ENCODE measurements around the gene RBM25. TPM values are rescaled to one million over a fixed set of nuclear protein-coding genes. Genes with fewer than 3 reads are reported as not detected.

Gene RBM25
- total RNA-seq, 6 donors from 2014 or later = 53.8 to 320 (median 68.9) TPM

GRCh38 chr14:73116079-73116665, 57.8 kb downstream of the RBM25 start:
- Histone ChIP-seq H3K4me1 (no peaks in the 10 kb centered on the region), H3K9me3 (no peaks in the 10 kb centered on the region), H3K27me3 (no peaks in the 10 kb centered on the region), H3K36me3 (peaks cover 25 to 94% (median 67%) of the 10 kb centered on the region in 4 donors), H3K4me3 (no peak overlapping the region), H3K27ac (no peak overlapping the region)
- no peak for ATAC-seq (ENCODE audit: low FRiP score in 2 of 2)
- TF ChIP-seq EP300 (IDR thresholded peaks at IDR 0.05) (no peak), POLR2A (IDR thresholded peaks at IDR 0.05) (no peak), POLR2AphosphoS5 (IDR thresholded peaks at IDR 0.05) (no peak), CTCF (IDR thresholded peaks at IDR 0.05) (no peak)
- WGBS, 2 donors = 93 to 96% methylated on average over 6 of the region's 6 CpGs
- DNase-seq = no peak

- no peak for TF ChIP-seq POLR2A (IDR thresholded peaks at IDR 0.05)
- TF ChIP-seq EP300 (IDR thresholded peaks at IDR 0.05) = no peak
- TF ChIP-seq POLR2AphosphoS5 (IDR thresholded peaks at IDR 0.05) = no peak
- no peak for TF ChIP-seq CTCF (IDR thresholded peaks at IDR 0.05)
- WGBS, 2 donors = 76 to 77% methylated on average over 6 of the region's 6 CpGs
- no peaks in the 10 kb centered on the region for H3K27me3 ChIP-seq
- ATAC-seq (ENCODE audit: low FRiP score in 2 of 2) (no peak), DNase-seq (no peak)
- no peaks in the 10 kb centered on the region for H3K9me3 ChIP-seq
- H3K4me3 ChIP-seq = no peak overlapping the region
- no peak overlapping the region for H3K27ac ChIP-seq
- H3K4me1 ChIP-seq = no peaks in the 10 kb centered on the region
- H3K36me3 ChIP-seq = peaks cover 3 to 66% (median 22%) of the 10 kb centered on the region in 4 donors
Measured at GRCh38 chr14:73124180-73124894, 66.0 kb downstream of the RBM25 start.

GRCh38 chr14:73125169-73125588, 66.8 kb downstream of the RBM25 start:
- H3K4me3 ChIP-seq = no peak overlapping the region
- no peak for TF ChIP-seq CTCF (IDR thresholded peaks at IDR 0.05)
- no peak for TF ChIP-seq POLR2AphosphoS5 (IDR thresholded peaks at IDR 0.05)
- no peak for TF ChIP-seq POLR2A (IDR thresholded peaks at IDR 0.05)
- no peak for TF ChIP-seq EP300 (IDR thresholded peaks at IDR 0.05)
- no peaks in the 10 kb centered on the region for H3K27me3 ChIP-seq
- WGBS, 2 donors = 72 to 76% methylated on average over 5 of the region's 5 CpGs
- H3K27ac ChIP-seq = no peak overlapping the region
- ATAC-seq (ENCODE audit: low FRiP score in 2 of 2) = no peak
- DNase-seq = peak in 1 of 2 donors; percentile 37
- no peaks in the 10 kb centered on the region for H3K9me3 ChIP-seq
- peaks cover 0 to 57% (median 15%) of the 10 kb centered on the region in 4 donors for H3K36me3 ChIP-seq
- H3K4me1 ChIP-seq = peaks cover 0 to 6% (median 0%) of the 10 kb centered on the region in 4 donors

- no peak overlapping the region for H3K4me3 ChIP-seq
- ATAC-seq (ENCODE audit: low FRiP score in 2 of 2) (no peak), DNase-seq (no peak)
- no peaks in the 10 kb centered on the region for H3K27me3 ChIP-seq
- WGBS, 2 donors = 88 to 89% methylated on average over 3 of the region's 3 CpGs
- peaks cover 0 to 52% (median 11%) of the 10 kb centered on the region in 4 donors for H3K36me3 ChIP-seq
- H3K27ac ChIP-seq = no peak overlapping the region
- TF ChIP-seq CTCF (IDR thresholded peaks at IDR 0.05) (no peak), POLR2A (IDR thresholded peaks at IDR 0.05) (no peak), POLR2AphosphoS5 (IDR thresholded peaks at IDR 0.05) (no peak), EP300 (IDR thresholded peaks at IDR 0.05) (no peak)
- no peaks in the 10 kb centered on the region for H3K9me3 ChIP-seq
- H3K4me1 ChIP-seq = peaks cover 0 to 6% (median 0%) of the 10 kb centered on the region in 4 donors
Measured at GRCh38 chr14:73125746-73126145, 67.4 kb downstream of the RBM25 start.

Measured in upper lobe of left lung (tissue), 6 donors.